A549 (cell line): ENCODE results near the gene KIF9. TPM values are rescaled to one million over a fixed set of nuclear protein-coding genes. Genes with fewer than 3 reads are reported as not detected.
"Not testable (repeated sequence)": the region's sequence is repeated elsewhere in the genome, so short reads cannot be mapped to it uniquely, and the experiment has no call there.

Source experiments
- ATAC-seq, 2 experiments: fragments of 200-7000 bp in 1 of 2; fragments of >200 bp in 1 of 2; cut with Nextera tagmentation in 1 of 2; cut with Tn5 transposase in 1 of 2; 3 replicates each; pipeline versions ENCODE4 v1.8.0 to v1.9.1; 2018 to 2020; ENCODE audit warnings: mild to moderate bottlenecking in 1 of 2, moderate library complexity in 1 of 2
- CTCF ChIA-PET: fragments of 300-600 bp; sonication (Branson Sonifier 250); formaldehyde crosslinking; extraction: SDS; loops from one replicate; lab custom pipeline; 2021; ENCODE audit warnings: antibody characterized with exemption, inconsistent platforms; lab: Yijun Ruan, JAX
- POLR2A ChIA-PET: fragments of 350-600 bp; formaldehyde crosslinking; extraction: SDS; loops from one replicate; lab custom pipeline; 2021; ENCODE audit warnings: antibody characterized with exemption, inconsistent platforms; lab: Yijun Ruan, JAX
- DNase-seq, 2 experiments: peaks; one replicate each; pipeline versions ENCODE4 v3.0.0 to v3.0.0-alpha.2; 2011 to 2016; ENCODE audit warnings: low read depth in 1 of 2, low spot score in 1 of 2
- FAIRE-seq: peaks from 2 replicates; lab custom pipeline; 2011; peaks lifted over from hg19 to GRCh38; lab: Jason Lieb, UNC
- H3K27ac ChIP-seq, 2 experiments: fragments of >200 bp; sonication (Bioruptor Twin); formaldehyde crosslinking; 3 replicates each; pipeline ENCODE4 v1.5.1; 2016 to 2017
- H3K4me1 ChIP-seq: fragments of >200 bp; sonication (Bioruptor Twin); formaldehyde crosslinking; 3 replicates; pipeline ENCODE4 v1.6.1; 2016
- H3K4me2 ChIP-seq: fragments of >200 bp; sonication (Bioruptor Twin); formaldehyde crosslinking; 3 replicates; pipeline ENCODE4 v1.6.1; 2016
- H3K4me3 ChIP-seq: fragments of >200 bp; sonication (Bioruptor Twin); formaldehyde crosslinking; 3 replicates; pipeline ENCODE4 v1.5.1; 2016
- H3K9me3 ChIP-seq: fragments of >200 bp; sonication (Bioruptor Twin); formaldehyde crosslinking; 3 replicates; pipeline ENCODE4 v1.6.1; 2016
- BHLHE40 ChIP-seq: IDR thresholded peaks from 2 replicates; pipeline ENCODE4 v1.6.1; 2012; ENCODE audit warnings: low read depth, low read length, inconsistent platforms
- CHD4 ChIP-seq: fragments of 200-600 bp; sonication (generic); IDR thresholded peaks from 2 replicates; pipeline ENCODE4 v1.6.1; 2016; ENCODE audit warnings: antibody characterized with exemption, mild to moderate bottlenecking, borderline replicate concordance
- CTCF ChIP-seq: fragments of >200 bp; sonication (Bioruptor Twin); formaldehyde crosslinking; IDR thresholded peaks from 3 replicates; pipeline ENCODE4 v1.5.1; 2016
- E2F6 ChIP-seq: IDR thresholded peaks from 2 replicates; pipeline ENCODE4 v1.6.1; 2012; ENCODE audit warnings: low read depth, borderline replicate concordance
- EHMT2 ChIP-seq: fragments of 200-600 bp; sonication (generic); IDR thresholded peaks from 2 replicates; pipeline ENCODE4 v1.6.1; 2016; ENCODE audit warnings: antibody characterized with exemption, low read depth, mild to moderate bottlenecking, moderate library complexity
- ELK1 ChIP-seq: fragments of 150-350 bp; IDR thresholded peaks from 2 replicates; pipeline ENCODE4 v1.6.1; 2014; ENCODE audit warnings: low read depth, mild to moderate bottlenecking, low read length
- ESRRA ChIP-seq: fragments of 150-350 bp; IDR thresholded peaks from 2 replicates; pipeline ENCODE4 v1.6.1; 2014; ENCODE audit warnings: mild to moderate bottlenecking, low read length, borderline replicate concordance
- FOSB ChIP-seq: fragments of 250-450 bp; sonication (Bioruptor Pico); IDR thresholded peaks from 2 replicates; pipeline ENCODE4 v1.5.0; 2020; ENCODE audit warnings: mild to moderate bottlenecking, moderate library complexity
- FOSL2 ChIP-seq, 2 experiments: fragments of 450-650 bp in 1 of 2; fragments of >200 bp in 1 of 2; sonication (Bioruptor Twin) in 1 of 2; formaldehyde crosslinking; IDR thresholded peaks; 2 replicates each; pipeline versions ENCODE4 v1.5.0 to v1.6.1; 2016 to 2020; ENCODE audit warnings: mild to moderate bottlenecking in 1 of 2, moderate library complexity in 1 of 2
- FOXS1 ChIP-seq: fragments of 250-450 bp; sonication (Bioruptor Pico); IDR thresholded peaks from 2 replicates; pipeline ENCODE4 v1.5.0; 2020; ENCODE audit warnings: mild to moderate bottlenecking, moderate library complexity
- HOXA7 ChIP-seq: fragments of 250-450 bp; sonication (Bioruptor Pico); IDR thresholded peaks from 2 replicates; pipeline ENCODE4 v1.5.0; 2020; ENCODE audit warnings: mild to moderate bottlenecking, moderate library complexity
- HOXB5 ChIP-seq: fragments of 250-450 bp; sonication (Bioruptor Pico); IDR thresholded peaks from 2 replicates; pipeline ENCODE4 v1.5.0; 2020; ENCODE audit warnings: mild to moderate bottlenecking, moderate library complexity
- JUN ChIP-seq, 2 experiments: fragments of >200 bp; sonication (Bioruptor Twin); formaldehyde crosslinking; IDR thresholded peaks; 2 replicates in 1 of 2; 3 replicates in 1 of 2; pipeline ENCODE4 v1.6.1; 2016 to 2017
- KDM5A ChIP-seq: fragments of 200-600 bp; sonication (generic); IDR thresholded peaks from 2 replicates; pipeline ENCODE4 v1.6.1; 2016; ENCODE audit warnings: antibody characterized with exemption, mild to moderate bottlenecking
- MAZ ChIP-seq: fragments of 150-350 bp; IDR thresholded peaks from 2 replicates; pipeline ENCODE4 v1.6.1; 2014; ENCODE audit warnings: antibody characterized with exemption, low read depth, low read length, borderline replicate concordance
- PBX3 ChIP-seq: IDR thresholded peaks from 2 replicates; pipeline ENCODE4 v1.6.1; 2012
- POLR2AphosphoS2 ChIP-seq: conservative IDR thresholded peaks from 2 replicates; pipeline ENCODE4 v1.6.1; 2012; ENCODE audit warnings: low read length, improper control_type of control experiment, inconsistent platforms
- REST ChIP-seq: fragments of 200-600 bp; sonication (generic); IDR thresholded peaks from 2 replicates; pipeline ENCODE4 v1.6.1; 2016; ENCODE audit warnings: antibody characterized with exemption, mild to moderate bottlenecking, moderate library complexity
- SREBF2 ChIP-seq: fragments of 450-650 bp; IDR thresholded peaks from 2 replicates; pipeline ENCODE4 v1.6.1; 2014; ENCODE audit warnings: mild to moderate bottlenecking, moderate library complexity
- USF2 ChIP-seq: fragments of 450-650 bp; IDR thresholded peaks from 2 replicates; pipeline ENCODE4 v1.6.1; 2014; ENCODE audit warnings: antibody characterized with exemption
- WGBS: methylation state at CpG from one replicate; pipeline ENCODE4 v1.1.6; 2017; ENCODE audit errors: missing lambda C conversion rate; 5-methylcytosine and 5-hydroxymethylcytosine counted together
- polyA plus RNA-seq, 4 experiments: library from polyadenylated mRNA; depleted of rRNA in 3 of 4; stranded (reverse); fragments of >200 nt; fragmentation: RNase III in 1 of 4; extraction: RNeasy Plus Mini Kit Qiagen cat#74134 plus additional on column Dnase treatment in 1 of 4; gene quantifications; 2 replicates in 3 of 4; 3 replicates in 1 of 4; pipeline ENCODE4 v1.2.3, GENCODE V29; 2011 to 2017

Gene KIF9
- polyA plus RNA-seq, 2 of the 4 experiments (the other 2 are of a cell fraction) = 12.6 to 15.5 TPM

- H3K4me2 ChIP-seq = no peak overlapping the region
- H3K27ac ChIP-seq = no peak overlapping the region
- H3K4me3 ChIP-seq = no peak overlapping the region
- no peak for TF ChIP-seq JUN (IDR thresholded peaks at IDR 0.05)
- no peak for TF ChIP-seq CTCF
- no peak for TF ChIP-seq KDM5A
- TF ChIP-seq EHMT2 = no peak
- TF ChIP-seq CHD4 = no peak
- no peak for TF ChIP-seq USF2
- TF ChIP-seq ESRRA = no peak
- TF ChIP-seq MAZ = no peak
- TF ChIP-seq POLR2AphosphoS2 = no peak
- TF ChIP-seq REST = no peak
- ChIA-PET CTCF (no interaction called here), POLR2A (no interaction called here)
- ATAC-seq = no peak
- H3K9me3 ChIP-seq = no peaks in the 10 kb centered on the region
- 13% methylated on average over 1 of the region's 1 CpG for WGBS
- H3K4me1 ChIP-seq = no peaks in the 10 kb centered on the region
- FAIRE-seq = no peak
- no peak for DNase-seq
Observed at GRCh38 chr3:47221798-47222197, 60.8 kb downstream of the KIF9 start.

GRCh38 chr3:47210863-47211405 is 71.7 kb downstream of the KIF9 start:
- 82% methylated on average over 3 of the region's 3 CpGs for WGBS
- no peak for TF ChIP-seq HOXA7 (CRISPR knock-in tag)
- no peak for TF ChIP-seq PBX3
- no peak for TF ChIP-seq FOSL2 (IDR thresholded peaks at IDR 0.05)
- no peak for TF ChIP-seq FOSL2 (CRISPR knock-in tag; IDR thresholded peaks at IDR 0.05)
- TF ChIP-seq ELK1 = no peak
- no peak for TF ChIP-seq FOXS1
- no peak for TF ChIP-seq E2F6
- TF ChIP-seq HOXB5 (CRISPR knock-in tag) = no peak
- TF ChIP-seq BHLHE40 = no peak
- TF ChIP-seq SREBF2 = no peak
- no peak for TF ChIP-seq FOSB (CRISPR knock-in tag)
- no peak for DNase-seq
- H3K4me1 ChIP-seq = no peaks in the 10 kb centered on the region
- no peak for ATAC-seq
- FAIRE-seq = no peak
- H3K4me3 ChIP-seq = no peak overlapping the region
- H3K9me3 ChIP-seq = no peaks in the 10 kb centered on the region
- ChIA-PET CTCF (no interaction called here), POLR2A (no interaction called here)
- no peak overlapping the region for H3K4me2 ChIP-seq
- H3K27ac ChIP-seq = no peak overlapping the region

GRCh38 chr3:47206022-47206421 is 76.6 kb downstream of the KIF9 start:
- DNase-seq, H3K4me2 ChIP-seq, H3K4me1 ChIP-seq, H3K27ac ChIP-seq, H3K9me3 ChIP-seq, FAIRE-seq, H3K4me3 ChIP-seq, CTCF ChIA-PET, POLR2A ChIA-PET, ATAC-seq: not testable (repeated sequence)
- WGBS = 83% methylated on average over 5 of the region's 5 CpGs
